H1 (cell line): ENCODE data around the gene TEKTIP1. TPM values are rescaled to one million over a fixed set of nuclear protein-coding genes. Genes with fewer than 3 reads are reported as not detected.

Experiments
- CTCF ChIA-PET: fragments of 300-600 bp; sonication (Branson Sonifier 250); formaldehyde crosslinking; loops from one replicate; lab custom pipeline; 2021; ENCODE audit not compliant: partially characterized antibody; lab: Charles Lee
- POLR2A ChIA-PET: fragments of 300-600 bp; sonication (Branson Sonifier 250); formaldehyde crosslinking; loops from one replicate; lab custom pipeline; 2021; ENCODE audit warnings: inconsistent platforms; ENCODE audit not compliant: partially characterized antibody; lab: Charles Lee
- DNase-seq, 2 experiments: peaks; one replicate each; pipeline versions ENCODE4 v3.0.0 to v3.0.0-alpha.2; 2010 to 2022; ENCODE audit warnings: low spot score in 2 of 2, low read depth in 1 of 2, mixed read lengths in 1 of 2
- FAIRE-seq: peaks from 2 replicates; lab custom pipeline; 2011; peaks lifted over from hg19 to GRCh38; lab: Jason Lieb, UNC
- H2AFZ ChIP-seq: 2 replicates; pipeline ENCODE4 v1.8.1; 2012; ENCODE audit warnings: low read length, inconsistent platforms
- H2AK5ac ChIP-seq: 2 replicates; pipeline ENCODE4 v1.6.1; 2013; ENCODE audit warnings: low read depth, low read length
- H2BK120ac ChIP-seq: replicated peaks from 2 replicates; pipeline ENCODE3; 2013; ENCODE audit warnings: low read depth, low read length, inconsistent platforms
- H2BK12ac ChIP-seq: 2 replicates; pipeline ENCODE4 v1.6.1; 2013; ENCODE audit warnings: low read depth, low read length
- H2BK15ac ChIP-seq: 2 replicates; pipeline ENCODE4 v1.6.1; 2013; ENCODE audit warnings: low read length
- H2BK20ac ChIP-seq: 2 replicates; pipeline ENCODE4 v1.6.1; 2013; ENCODE audit warnings: low read length
- H2BK5ac ChIP-seq: 2 replicates; pipeline ENCODE4 v1.6.1; 2013; ENCODE audit warnings: low read depth, low read length
- H3K14ac ChIP-seq: 2 replicates; pipeline ENCODE4 v1.6.1; 2013; ENCODE audit warnings: inconsistent platforms; ENCODE audit not compliant: insufficient read length
- H3K18ac ChIP-seq: 2 replicates; pipeline ENCODE4 v1.6.1; 2013; ENCODE audit warnings: low read length; ENCODE audit errors: extremely low read depth
- H3K23ac ChIP-seq: 2 replicates; pipeline ENCODE4 v1.6.1; 2013; ENCODE audit warnings: inconsistent platforms; ENCODE audit not compliant: insufficient read length
- H3K23me2 ChIP-seq: 2 replicates; pipeline ENCODE4 v1.6.1; 2013; ENCODE audit warnings: low read depth, low read length
- H3K27ac ChIP-seq: 2 replicates; pipeline ENCODE4 v1.6.1; 2011; ENCODE audit warnings: low read depth, low read length, inconsistent platforms
- H3K27me3 ChIP-seq, 4 experiments: replicated peaks in 1 of 4; 1 replicate in 1 of 4; 2 replicates in 3 of 4; pipeline versions ENCODE4 v1.6.1 to v1.8.1; 2011 to 2013; ENCODE audit warnings: low read length in 3 of 4, mild to moderate bottlenecking in 3 of 4, inconsistent platforms in 2 of 4, mixed read lengths in 2 of 4, moderate library complexity in 1 of 4; ENCODE audit not compliant: control insufficient read depth in 3 of 4, insufficient read depth in 3 of 4; ENCODE audit errors: extremely low read depth in 1 of 4
- H3K36me3 ChIP-seq, 4 experiments: 2 replicates each; pipeline versions ENCODE4 v1.6.1 to v1.8.1; 2011 to 2013; ENCODE audit warnings: mild to moderate bottlenecking in 4 of 4, low read length in 3 of 4, moderate library complexity in 2 of 4, control low read depth in 1 of 4, inconsistent platforms in 1 of 4; ENCODE audit not compliant: insufficient read depth in 4 of 4, control insufficient read depth in 2 of 4
- H3K4ac ChIP-seq: replicated peaks from 2 replicates; pipeline ENCODE3; 2013; ENCODE audit warnings: low read length, low read depth, mixed read lengths, inconsistent platforms; ENCODE audit not compliant: insufficient read length
- H3K4me1 ChIP-seq, 4 experiments: replicated peaks in 1 of 4; 1 replicate in 1 of 4; 2 replicates in 3 of 4; pipeline versions ENCODE4 v1.6.1 to v1.8.1; 2011 to 2013; ENCODE audit warnings: low read length in 3 of 4, inconsistent platforms in 2 of 4, mixed read lengths in 1 of 4; ENCODE audit not compliant: insufficient read depth in 4 of 4, control insufficient read depth in 3 of 4
- H3K4me2 ChIP-seq, 2 experiments: 2 replicates each; pipeline versions ENCODE4 v1.6.1 to v1.8.1; 2011 to 2013; ENCODE audit warnings: low read depth in 2 of 2, low read length in 2 of 2, control low read depth in 1 of 2, inconsistent platforms in 1 of 2, mild to moderate bottlenecking in 1 of 2; ENCODE audit not compliant: insufficient read depth in 1 of 2
- H3K4me3 ChIP-seq, 4 experiments: fragments of 200-600, 300-600 bp in 1 of 4; sonication (generic), shearing (Covaris generic), sonication (Bioruptor Twin) in 1 of 4; 2 replicates each; pipeline versions ENCODE4 v1.5.1 to v1.8.1; 2011 to 2016; ENCODE audit warnings: low read length in 4 of 4, low read depth in 3 of 4, control low read depth in 2 of 4, inconsistent platforms in 2 of 4, mild to moderate bottlenecking in 2 of 4, mixed read lengths in 1 of 4, moderate library complexity in 1 of 4; ENCODE audit not compliant: insufficient read depth in 2 of 4; ENCODE audit errors: extremely low read depth in 1 of 4
- H3K56ac ChIP-seq: replicated peaks from 2 replicates; pipeline ENCODE3; 2013; ENCODE audit warnings: low read depth, mild to moderate bottlenecking, mixed read lengths, low read length, inconsistent platforms; ENCODE audit not compliant: insufficient read length
- H3K79me1 ChIP-seq: 2 replicates; pipeline ENCODE4 v1.6.1; 2013; ENCODE audit warnings: low read depth, low read length, control low read depth
- H3K79me2 ChIP-seq, 2 experiments: 2 replicates each; pipeline versions ENCODE4 v1.6.1 to v1.8.1; 2012 to 2013; ENCODE audit warnings: low read length in 2 of 2, mild to moderate bottlenecking in 2 of 2, inconsistent platforms in 1 of 2; ENCODE audit not compliant: insufficient read depth in 2 of 2, control insufficient read depth in 1 of 2
- H3K9ac ChIP-seq, 4 experiments: replicated peaks in 1 of 4; 1 replicate in 1 of 4; 2 replicates in 3 of 4; pipeline versions ENCODE4 v1.6.1 to v1.8.1; 2011 to 2013; ENCODE audit warnings: low read depth in 3 of 4, low read length in 3 of 4, control low read depth in 2 of 4, mild to moderate bottlenecking in 2 of 4, moderate library complexity in 2 of 4, inconsistent platforms in 1 of 4; ENCODE audit errors: extremely low read depth in 1 of 4
- H3K9me3 ChIP-seq, 2 experiments: 2 replicates each; pipeline versions ENCODE4 v1.6.1 to v1.8.1; 2012 to 2013; ENCODE audit warnings: mild to moderate bottlenecking in 2 of 2, moderate library complexity in 2 of 2, control low read depth in 1 of 2, inconsistent platforms in 1 of 2, low read depth in 1 of 2, low read length in 1 of 2, mixed read lengths in 1 of 2; ENCODE audit not compliant: insufficient read depth in 2 of 2
- H4K20me1 ChIP-seq, 2 experiments: replicated peaks in 1 of 2; 2 replicates each; pipeline versions ENCODE3 to v1.8.1; 2011 to 2013; ENCODE audit warnings: inconsistent platforms in 2 of 2, low read length in 2 of 2, mild to moderate bottlenecking in 1 of 2; ENCODE audit not compliant: insufficient read depth in 2 of 2, control insufficient read depth in 1 of 2
- H4K5ac ChIP-seq: 2 replicates; pipeline ENCODE4 v1.6.1; 2013; ENCODE audit warnings: low read length, low read depth, mixed read lengths, inconsistent platforms; ENCODE audit not compliant: insufficient read length
- H4K8ac ChIP-seq: 2 replicates; pipeline ENCODE4 v1.8.0; 2013; ENCODE audit warnings: mild to moderate bottlenecking, moderate library complexity, low read length, inconsistent platforms; ENCODE audit not compliant: insufficient read depth; ENCODE audit errors: extremely low read depth
- H4K91ac ChIP-seq: replicated peaks from 2 replicates; pipeline ENCODE3; 2013; ENCODE audit warnings: low read length, mixed read lengths, inconsistent platforms; ENCODE audit not compliant: insufficient read length
- SP2 ChIP-seq: IDR thresholded peaks from 2 replicates; pipeline ENCODE4 v1.6.1; 2012; ENCODE audit warnings: mild to moderate bottlenecking, low read length, inconsistent platforms
- WGBS, 2 experiments: shearing (Covaris generic) in 1 of 2; methylation state at CpG; one replicate each; pipeline versions ENCODE4 v1.1.6 to v1.1.7; 2013 to 2015; ENCODE audit warnings: low lambda C conversion rate in 2 of 2, mixed read lengths in 2 of 2, inconsistent platforms in 1 of 2, low coverage in 1 of 2, missing lambda C conversion rate in 1 of 2; ENCODE audit not compliant: insufficient replicate concordance in 2 of 2, insufficient coverage in 1 of 2, insufficient read length in 1 of 2; ENCODE audit errors: extremely low coverage in 1 of 2, missing lambda C conversion rate in 1 of 2; 5-methylcytosine and 5-hydroxymethylcytosine counted together
- polyA plus RNA-seq, 7 experiments: library from polyadenylated mRNA; depleted of rRNA in 3 of 7; stranded (reverse) in 5 of 7; unstranded in 2 of 7; fragments of >200 nt in 5 of 7; fragments of 200-250 nt in 2 of 7; gene quantifications; 1 replicate in 5 of 7; 2 replicates in 1 of 7; 4 replicates in 1 of 7; pipeline versions ENCODE4 v1.2.1 to v1.2.3, GENCODE V29; 2011 to 2013; ENCODE audit warnings: missing spikeins in 2 of 7, mixed read lengths in 2 of 7
- total RNA-seq: library from RNA; stranded (reverse); fragmentation: NEBNext Ultra II Directional; extraction: Animal tissue kit (Norgen Biotek cat#: 25700); gene quantifications from 2 replicates; pipeline ENCODE4 v1.2.1, GENCODE V29; 2021

TEKTIP1 gene
- total and polyA plus RNA-seq, 2 of the 8 experiments (the other 6 are each of a cell fraction or from before 2014, with no cell fraction given) = 1.1 TPM; not detected in 1

DNA sequence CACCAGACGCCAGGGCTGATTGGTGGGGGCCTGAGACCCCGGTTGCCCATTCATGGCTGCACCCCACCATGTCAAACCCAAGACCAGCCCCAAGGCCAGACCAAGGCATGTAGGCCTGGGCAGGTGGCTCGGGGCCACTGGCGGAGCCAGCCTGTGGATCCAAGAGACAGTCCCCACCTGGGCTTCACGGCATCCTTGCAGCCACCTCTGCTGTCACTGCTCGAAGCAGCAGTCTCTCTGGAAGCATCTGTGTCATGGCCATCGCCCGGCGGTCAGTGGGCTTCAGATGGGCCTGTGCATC, 3.8 kb upstream of the TEKTIP1 start:
- H3K4ac ChIP-seq = no peak overlapping the region

More for the DNA sequence above, 3.8 kb upstream of the TEKTIP1 start:
- Histone ChIP-seq H3K14ac (no peak overlapping the region), H2BK120ac (no peak overlapping the region), H4K5ac (no peak overlapping the region), H3K79me1 (0 out of 2 replicates have a peak, but pooled peaks cover 2% of the 10 kb centered on the region), H3K23me2 (no peaks in the 10 kb centered on the region; the same call in 1 of the 2 replicates), H3K9ac (no peak overlapping the region), H2BK15ac (no peak overlapping the region), H3K4me3 (no peak overlapping the region), H4K20me1 (peaks cover 8 to 18% of the 10 kb centered on the region in 2 experiments), H3K36me3 (peaks cover 7 to 38% (median 23%) of the 10 kb centered on the region in 4 experiments; a peak in 7 of 8 replicates), H3K23ac (no peak overlapping the region), H3K27me3 (no peaks in the 10 kb centered on the region), H3K18ac (no peak overlapping the region), H3K27ac (no peak overlapping the region), H3K56ac (no peak overlapping the region), H4K91ac (no peak overlapping the region), H4K8ac (no peak overlapping the region), H2AFZ (no peak overlapping the region), H3K9me3 (no peaks in the 10 kb centered on the region), H2BK20ac (no peak overlapping the region), H3K4me1 (peaks cover 3 to 11% (median 6%) of the 10 kb centered on the region in 4 experiments; a peak in 6 of 7 replicates), H2BK12ac (no peak overlapping the region), H3K4me2 (no peak overlapping the region), H3K79me2 (no peaks in the 10 kb centered on the region), H2AK5ac (no peak overlapping the region), H2BK5ac (no peak overlapping the region)
- no peak for TF ChIP-seq SP2
- 92% methylated on average over 9 of the region's 9 CpGs; no CpG with 5 or more reads in 1 of the 2 experiments for WGBS, 2 experiments
- no peak for DNase-seq
- FAIRE-seq = no peak
- ChIA-PET CTCF (interaction anchor here (6.9 kb wide), 1 partner anchor 12 kb away, joined by 54 read pairs; no protein-coding TSS in a partner anchor), POLR2A (no interaction called here)
